ENCODE data around the gene BNC2.

BNC2 gene

GRCh38 chr9:16458696-16459420, 411.6 kb downstream of the BNC2 start:
- ChIA-PET CTCF (interaction anchor here (1.2 kb wide), 1 partner anchor 15 kb away, joined by 3 read pairs; no protein-coding TSS in a partner anchor), POLR2A (no interaction called here)
- no peak for TF ChIP-seq CTCF (IDR thresholded peaks at IDR 0.05; ENCODE audit: control extremely low read depth, extremely low read depth, low read depth, missing control alignments)
- DNase-seq (ENCODE audit: extremely low spot score) = peak; percentile 17

- ChIA-PET CTCF (no interaction called here), POLR2A (no interaction called here)
- no peak for TF ChIP-seq CTCF (IDR thresholded peaks at IDR 0.05; ENCODE audit: control extremely low read depth, extremely low read depth, low read depth, missing control alignments)
- DNase-seq (ENCODE audit: extremely low spot score) = no peak
Measured at GRCh38 chr9:16455842-16456241, 414.6 kb downstream of the BNC2 start.

- POLR2A ChIA-PET = no interaction called here
- no peak for DNase-seq (ENCODE audit: extremely low spot score)
- no peak for TF ChIP-seq CTCF (IDR thresholded peaks at IDR 0.05; ENCODE audit: control extremely low read depth, extremely low read depth, low read depth, missing control alignments)
- CTCF ChIA-PET = interaction anchor here (1.5 kb wide), 1 partner anchor 12 kb away, joined by 4 read pairs; no protein-coding TSS in a partner anchor
Measured at GRCh38 chr9:16453390-16453789, 417.1 kb downstream of the BNC2 start.

- POLR2A ChIA-PET = no interaction called here
- DNase-seq (ENCODE audit: extremely low spot score) = no peak
- CTCF ChIA-PET = interaction anchor here (1.6 kb wide), 1 partner anchor 11 kb away, joined by 3 read pairs; no protein-coding TSS in a partner anchor
- TF ChIP-seq CTCF (IDR thresholded peaks at IDR 0.05; ENCODE audit: control extremely low read depth, extremely low read depth, low read depth, missing control alignments) = no peak
Measured at GRCh38 chr9:16450578-16450977, 419.9 kb downstream of the BNC2 start.

- TF ChIP-seq CTCF (IDR thresholded peaks at IDR 0.05; ENCODE audit: control extremely low read depth, extremely low read depth, low read depth, missing control alignments) = no peak
- POLR2A ChIA-PET = no interaction called here
- CTCF ChIA-PET = interaction anchor here (1.6 kb wide), 1 partner anchor 12 kb away, joined by 3 read pairs; no protein-coding TSS in a partner anchor
- DNase-seq (ENCODE audit: extremely low spot score) = no peak
Measured at GRCh38 chr9:16450043-16450442, 420.4 kb downstream of the BNC2 start.

GRCh38 chr9:16449076-16449730, 421.3 kb downstream of the BNC2 start:
- DNase-seq (ENCODE audit: extremely low spot score) = no peak
- no peak for TF ChIP-seq CTCF (IDR thresholded peaks at IDR 0.05; ENCODE audit: control extremely low read depth, extremely low read depth, low read depth, missing control alignments)
- ChIA-PET CTCF (interaction anchor here (1.5 to 1.6 kb wide), 2 partner anchors 12 to 17 kb away, joined by 3 read pairs; no protein-coding TSS in a partner anchor), POLR2A (no interaction called here)

Measured in GM10248 (cell line).